GOT3 (cell line): ENCODE measurements around the gene CACNA1C.

Source experiments
- DNase-seq: peaks from one replicate; lab custom pipeline; 2025; ENCODE audit warnings: mixed read lengths; lab: John Stamatoyannopoulos, UW

Gene CACNA1C

DNA sequence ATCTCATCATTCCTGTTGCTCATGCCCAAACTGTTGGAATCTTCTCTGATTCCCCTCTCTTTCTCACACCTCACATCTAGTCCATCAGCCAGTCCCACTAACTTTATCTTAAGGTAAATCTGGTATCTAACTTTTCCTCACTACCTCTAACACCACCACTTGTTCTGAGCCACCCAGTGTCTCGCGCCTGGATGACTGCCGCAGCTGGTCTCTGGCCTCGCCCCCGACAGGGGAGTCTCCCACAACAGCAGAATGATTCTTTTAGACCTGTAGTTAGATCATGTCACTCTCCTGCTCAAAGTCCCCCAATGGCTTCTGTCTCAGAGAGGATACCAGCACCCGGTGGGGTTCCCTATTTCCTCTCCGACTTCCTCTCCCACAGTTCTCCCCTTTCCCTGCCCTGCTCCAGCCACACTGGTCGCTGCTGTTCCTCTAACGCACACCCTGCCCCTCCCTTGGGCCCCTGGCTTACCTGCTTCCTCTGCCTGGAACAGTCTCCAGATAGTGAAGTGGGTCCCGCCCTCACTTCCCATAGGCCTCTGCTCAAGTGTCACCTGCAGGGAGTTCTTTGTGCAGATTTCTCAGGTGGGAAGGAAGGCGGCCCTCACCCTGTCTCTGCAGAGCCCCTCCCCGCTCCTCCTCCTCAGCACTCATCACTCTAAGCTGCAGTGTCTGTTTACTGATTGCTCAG is 403.5 kb downstream of the CACNA1C start:
- no peak for DNase-seq

DNA sequence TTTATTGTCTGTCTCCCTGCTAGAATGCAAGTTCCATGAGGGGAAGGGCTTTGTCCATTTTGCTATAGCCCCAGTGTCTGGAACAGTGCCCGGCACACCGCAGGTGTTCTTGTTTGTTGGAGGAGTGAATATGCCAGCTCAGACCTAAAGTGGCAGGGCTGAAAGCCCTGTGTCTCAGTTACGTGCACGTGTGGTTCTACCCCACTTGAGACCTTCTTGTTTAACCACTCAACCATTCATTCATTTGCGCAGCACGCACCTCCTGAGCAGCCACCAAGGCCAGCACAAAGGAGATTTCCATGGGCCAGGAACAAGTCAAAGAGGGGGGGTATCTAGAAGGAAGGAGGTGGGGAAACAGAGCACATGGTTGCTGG is 404.0 kb downstream of the CACNA1C start:
- DNase-seq: no peak

DNA sequence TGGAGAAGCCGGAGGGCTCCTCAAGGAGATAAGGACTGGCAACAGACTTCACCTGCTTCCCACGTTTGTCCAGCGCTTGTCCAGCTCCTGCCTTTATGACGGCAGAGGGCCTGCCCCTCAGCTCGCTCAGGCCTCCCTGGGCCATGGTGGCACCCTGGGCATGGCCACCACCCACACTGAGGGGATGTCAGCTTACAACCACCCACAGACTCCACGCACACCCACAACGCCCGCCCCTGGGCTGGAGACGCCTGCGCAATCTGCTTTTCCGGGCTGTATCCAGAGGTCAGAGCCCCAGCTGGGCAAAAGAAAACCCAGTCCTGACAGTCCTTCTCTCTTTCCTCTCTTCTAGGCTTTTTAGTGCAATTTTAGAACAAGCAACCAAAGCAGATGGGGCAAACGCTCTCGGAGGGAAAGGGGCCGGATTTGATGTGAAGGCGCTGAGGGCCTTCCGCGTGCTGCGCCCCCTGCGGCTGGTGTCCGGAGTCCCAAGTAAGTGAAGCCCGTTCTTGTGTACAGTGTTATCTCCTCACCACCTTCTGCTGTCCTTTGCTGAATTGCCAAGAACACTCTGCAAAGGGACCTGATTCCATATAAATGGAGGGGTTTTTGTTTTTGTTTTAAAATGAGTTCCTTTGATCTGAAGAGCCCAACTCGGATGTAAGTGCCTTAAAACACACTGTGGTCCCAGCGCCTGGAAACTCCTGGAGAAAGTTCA is 404.6 kb downstream of the CACNA1C start:
- DNase-seq: no peak

DNA sequence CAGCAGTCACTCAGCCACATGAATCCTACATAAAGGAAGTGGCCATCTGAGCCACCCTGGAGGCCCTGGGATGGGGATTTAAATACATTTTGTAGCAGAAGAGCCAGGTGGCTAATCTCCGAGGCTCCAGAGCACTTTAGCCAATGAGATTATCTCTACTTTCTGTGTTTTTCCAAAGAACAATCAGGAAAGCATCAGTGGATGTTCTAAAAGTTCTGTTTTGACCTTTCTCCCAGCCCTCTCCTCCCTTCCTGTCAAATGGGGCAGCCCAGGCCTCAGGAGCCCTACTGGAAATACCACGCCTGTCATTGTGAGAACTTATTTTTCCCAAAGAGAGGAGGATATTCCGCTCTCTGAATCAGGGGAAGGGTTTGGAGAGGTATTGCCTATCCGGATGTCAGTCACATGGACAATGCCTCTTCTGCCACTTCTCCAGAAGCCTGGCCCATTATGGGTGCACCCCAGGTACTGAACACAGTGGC is 405.2 kb downstream of the CACNA1C start:
- no peak for DNase-seq

DNA sequence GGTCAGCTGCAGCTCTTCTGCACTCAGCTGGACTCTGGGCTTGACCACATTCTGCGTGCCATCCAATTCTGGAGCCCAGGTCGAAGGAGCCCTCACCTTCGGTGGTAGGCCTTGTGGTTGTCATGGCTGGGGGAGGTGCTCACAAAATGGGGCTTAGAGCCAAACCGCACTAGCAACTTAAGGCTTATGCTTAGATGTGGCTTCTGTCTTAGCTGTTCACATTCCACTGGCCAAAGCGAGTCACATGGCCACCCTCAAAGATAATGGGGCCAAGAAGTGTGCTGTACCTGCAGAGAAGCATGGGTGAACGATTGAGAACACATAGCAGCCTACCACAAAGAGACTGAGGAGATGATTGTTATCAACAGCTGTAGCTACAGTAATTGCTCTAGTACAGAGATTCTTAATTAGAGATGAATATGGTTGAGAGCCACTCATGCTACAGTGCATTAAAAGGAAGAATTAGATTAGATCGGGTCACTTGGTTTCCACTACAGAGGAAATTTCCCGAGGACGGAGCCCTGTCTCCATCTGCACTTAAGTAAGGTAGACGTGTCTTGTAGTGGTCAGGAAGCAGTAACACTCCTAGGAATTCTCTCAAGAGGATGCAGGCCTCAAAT is 407.4 kb downstream of the CACNA1C start:
- no peak for DNase-seq

DNA sequence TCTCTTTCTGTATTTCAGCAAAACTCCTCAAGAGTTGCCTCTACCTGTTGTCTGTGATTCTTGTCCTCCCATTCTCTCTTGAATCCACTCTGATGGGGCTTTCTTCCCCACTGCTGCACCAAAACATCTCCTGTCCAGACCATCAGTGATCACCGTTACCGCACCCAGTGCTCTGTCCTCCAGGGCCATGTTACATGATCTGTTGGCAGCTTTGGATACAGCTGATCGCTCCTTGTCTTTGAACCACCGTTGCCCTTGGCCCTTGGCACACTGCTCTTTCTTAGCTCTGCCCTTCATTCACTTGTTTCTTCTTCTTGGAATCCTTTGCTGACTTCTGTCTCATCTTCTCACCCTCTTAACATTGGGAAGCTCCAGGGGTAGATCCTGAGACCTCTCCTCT is 408.3 kb downstream of the CACNA1C start:
- DNase-seq: no peak

DNA sequence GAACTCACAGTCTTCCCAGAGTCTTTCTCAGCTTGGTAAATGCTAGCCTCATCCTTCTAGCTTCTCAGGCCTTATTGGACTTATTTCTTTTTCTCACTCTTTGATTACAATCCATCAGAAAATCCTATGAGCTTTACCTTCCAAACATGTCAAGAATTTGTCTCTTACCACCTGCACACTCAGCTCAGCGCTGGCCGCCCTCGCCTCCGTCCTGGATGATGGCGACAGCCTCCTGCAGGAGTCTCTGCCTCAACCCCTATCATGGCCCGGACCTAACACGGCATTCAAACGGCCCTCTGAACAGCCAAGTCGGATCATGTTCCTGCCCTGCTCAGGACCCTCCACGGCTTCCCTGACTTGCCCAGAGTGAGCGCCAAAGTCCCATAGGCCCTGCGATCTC is 408.9 kb downstream of the CACNA1C start:
- DNase-seq: no peak

DNA sequence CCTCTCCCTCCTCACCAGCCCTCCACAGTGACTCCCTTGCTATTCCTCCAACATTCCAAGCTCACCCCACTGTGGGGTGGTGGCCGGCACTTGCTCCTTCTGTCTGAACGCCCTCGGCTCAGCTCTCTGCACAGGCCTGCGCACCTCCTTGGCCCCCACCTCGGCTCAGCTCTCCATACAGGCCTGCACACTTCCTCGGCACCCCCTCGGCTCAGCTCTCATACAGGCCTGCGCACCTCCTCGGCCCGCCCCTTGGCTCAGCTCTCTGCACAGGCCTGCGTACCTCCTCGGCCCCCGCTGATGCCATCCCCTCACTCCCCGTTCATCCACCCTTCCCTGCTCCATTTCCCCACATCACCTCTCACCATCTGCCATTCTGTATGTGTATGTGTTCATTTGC is 409.3 kb downstream of the CACNA1C start:
- DNase-seq: no peak

DNA sequence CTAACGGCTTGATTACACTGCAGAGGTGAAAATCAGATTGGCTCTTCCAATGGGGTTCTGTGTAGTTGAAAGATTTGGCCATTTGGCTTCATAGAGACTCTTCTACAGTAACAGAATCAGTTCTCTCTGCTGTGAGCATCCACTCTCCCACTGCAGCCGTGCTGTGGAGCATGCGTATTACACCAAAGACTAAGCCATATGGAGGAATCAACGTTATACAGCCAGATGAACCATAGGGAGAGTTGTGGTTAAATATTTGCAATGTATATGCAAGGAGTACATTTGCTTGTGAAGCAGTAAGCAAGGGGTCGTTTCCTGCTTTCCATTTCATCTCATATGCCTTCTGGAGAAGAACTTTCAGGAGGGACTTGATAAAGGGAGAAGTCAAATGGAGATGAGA is 410.9 kb downstream of the CACNA1C start:
- no peak for DNase-seq

DNA sequence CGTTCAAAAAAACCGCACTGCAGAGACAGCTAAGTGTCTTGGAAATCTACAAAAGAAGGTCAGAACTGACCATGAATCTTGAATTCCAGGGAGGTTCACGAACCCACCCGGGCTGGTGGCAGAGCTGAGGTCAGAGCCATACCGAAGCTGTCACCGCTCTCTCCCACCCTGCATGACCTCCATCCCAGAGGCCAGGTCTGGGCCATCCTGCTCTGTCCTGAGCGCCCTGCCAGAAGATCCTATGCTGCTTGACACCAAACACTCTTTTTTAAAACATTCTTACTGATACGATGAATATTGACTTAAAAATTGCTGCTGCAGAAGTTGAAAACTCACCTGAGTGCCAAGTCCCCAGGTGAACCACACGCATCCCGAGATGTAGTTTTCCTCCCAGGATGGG is 412.9 kb downstream of the CACNA1C start:
- no peak for DNase-seq

DNA sequence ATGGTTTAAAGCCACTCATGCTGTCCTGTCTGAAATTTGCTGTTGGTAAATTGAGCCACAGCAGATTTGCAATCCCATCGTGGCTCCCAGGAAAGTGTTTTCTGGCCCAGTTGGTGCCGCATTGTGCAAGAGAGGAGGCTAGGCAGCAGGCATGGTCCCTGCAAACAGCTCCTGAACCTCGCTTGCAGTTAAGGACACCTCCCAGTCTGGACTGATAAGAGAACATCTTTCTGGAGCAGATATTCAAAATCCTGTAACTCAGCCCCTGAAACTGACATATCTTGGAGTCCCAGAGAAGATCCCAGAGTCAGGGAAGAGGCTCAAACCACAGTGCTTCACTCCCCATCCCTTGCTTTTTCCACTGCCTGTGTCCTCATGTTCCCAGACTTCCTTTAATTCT is 413.4 kb downstream of the CACNA1C start:
- no peak for DNase-seq

DNA sequence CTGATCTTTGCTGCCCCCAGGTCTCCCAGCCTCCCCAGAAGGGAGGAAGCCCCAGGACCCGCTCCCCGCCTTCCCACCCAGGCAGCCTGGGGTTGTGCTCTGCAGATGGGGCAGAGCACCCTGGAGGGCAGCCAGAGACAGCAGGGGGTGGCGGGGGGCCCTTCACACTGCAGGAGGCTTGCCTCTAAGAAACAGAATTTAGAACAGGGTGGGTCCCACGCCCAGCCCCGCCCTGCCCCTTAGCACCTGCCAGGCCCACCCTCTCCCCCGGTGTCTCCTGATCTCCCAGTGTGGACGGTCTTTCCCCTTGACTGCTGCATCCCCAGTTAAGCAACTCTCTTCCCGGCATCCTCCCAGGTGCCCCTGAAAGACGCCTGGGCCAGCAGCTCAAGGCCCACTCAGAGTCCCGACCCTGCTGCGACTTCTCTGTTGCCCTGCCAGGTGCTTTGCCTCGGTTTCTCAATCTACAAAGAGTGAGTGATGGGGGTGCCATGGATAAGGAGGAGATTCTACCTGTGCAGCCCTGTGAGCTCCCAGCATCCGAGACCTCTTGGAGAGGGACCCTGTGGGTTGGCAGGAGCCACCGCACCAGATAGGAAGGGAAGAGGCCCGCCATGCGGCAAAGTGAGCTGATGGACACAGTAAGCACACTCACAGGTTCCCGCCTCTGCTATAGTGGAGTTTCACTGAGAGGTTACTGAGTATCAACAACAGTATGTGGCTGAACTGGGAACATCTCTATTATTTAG is 414.8 kb downstream of the CACNA1C start:
- DNase-seq: no peak

DNA sequence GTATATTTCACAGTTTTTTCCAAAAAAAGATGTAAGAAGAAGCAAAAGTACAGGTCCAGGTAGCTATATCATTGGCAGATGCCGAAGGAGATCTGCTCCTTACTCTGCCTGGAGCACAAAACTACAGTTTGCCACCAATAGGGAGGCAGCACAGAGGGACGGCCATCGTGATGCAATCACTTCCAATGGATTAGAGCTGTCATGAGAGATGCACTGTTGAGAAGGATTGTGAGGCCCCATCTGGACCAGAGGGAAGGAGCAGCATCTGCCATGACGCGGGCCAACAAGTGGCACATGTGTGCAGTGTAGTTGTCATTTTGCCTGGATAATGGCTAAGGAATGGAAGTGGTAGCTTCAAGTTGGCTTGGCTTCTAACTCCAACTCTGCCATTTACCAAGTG is 423.2 kb downstream of the CACNA1C start:
- no peak for DNase-seq

DNA sequence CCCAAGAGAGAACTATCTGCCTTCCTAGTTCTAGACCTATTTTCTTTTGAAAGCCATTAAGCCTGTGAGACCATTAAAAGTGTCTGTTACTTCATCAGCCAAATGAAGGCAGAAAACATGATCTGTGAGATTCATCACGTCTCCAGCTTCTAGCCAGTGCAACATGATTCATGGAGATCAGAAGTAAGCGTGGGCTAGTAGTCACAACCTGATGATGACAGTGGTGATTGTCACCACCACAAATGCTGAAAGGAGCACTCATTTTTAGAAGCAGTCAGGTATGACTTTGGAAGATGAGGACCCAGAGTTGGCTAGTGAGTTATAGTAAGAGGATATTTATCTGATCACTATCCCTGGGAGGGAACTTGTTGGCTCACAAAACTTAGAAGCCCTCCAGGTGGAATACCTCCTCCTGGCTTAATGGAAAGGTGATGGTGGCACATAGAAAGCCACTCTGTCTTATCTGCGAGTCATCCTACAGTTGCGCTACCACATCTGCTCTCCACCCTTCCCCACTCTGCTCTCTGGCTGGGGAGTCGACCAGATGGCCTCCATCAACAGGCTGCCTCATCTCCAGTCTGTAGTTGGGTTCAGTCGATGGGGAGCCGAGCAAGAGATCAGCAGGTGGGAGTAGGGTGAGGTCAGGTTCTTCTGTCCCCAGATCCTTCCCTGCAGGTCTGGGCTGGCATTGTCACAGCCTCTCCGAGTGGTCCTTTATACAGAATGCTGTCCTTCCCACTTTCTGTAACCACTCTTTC is 424.4 kb downstream of the CACNA1C start:
- no peak for DNase-seq

DNA sequence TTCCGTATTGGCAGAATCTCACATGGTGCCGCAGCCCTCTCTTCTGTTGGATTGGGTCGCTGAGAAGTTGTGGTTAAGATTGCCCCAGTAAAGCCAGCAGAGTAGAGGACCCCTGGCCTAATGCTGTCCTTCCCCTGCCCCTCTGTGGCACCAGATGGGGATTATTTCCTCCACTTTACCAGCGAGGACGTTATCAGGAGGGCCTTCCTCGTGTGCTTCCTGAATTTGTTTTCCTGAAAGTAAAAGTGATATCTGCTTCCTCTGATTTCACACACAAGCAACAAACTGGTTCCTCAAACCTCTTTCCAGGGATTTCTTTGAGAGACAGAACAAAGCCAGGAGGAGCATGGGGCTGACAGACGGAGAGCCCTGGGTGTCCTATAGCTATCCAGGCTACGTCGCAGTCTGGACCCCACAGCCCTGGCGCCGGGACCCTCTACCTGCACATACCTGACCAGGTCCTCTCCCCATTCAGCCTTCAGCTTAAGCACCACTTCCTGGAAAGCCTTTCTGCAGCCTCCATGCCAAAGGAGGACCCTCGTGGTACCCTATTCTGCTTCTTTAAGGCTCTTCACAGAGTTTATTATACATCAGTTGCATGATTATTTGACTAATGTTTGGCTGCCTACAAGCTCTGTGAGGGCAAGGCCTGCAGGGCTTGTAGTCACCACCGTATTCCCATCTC is 427.2 kb downstream of the CACNA1C start:
- no peak for DNase-seq

DNA sequence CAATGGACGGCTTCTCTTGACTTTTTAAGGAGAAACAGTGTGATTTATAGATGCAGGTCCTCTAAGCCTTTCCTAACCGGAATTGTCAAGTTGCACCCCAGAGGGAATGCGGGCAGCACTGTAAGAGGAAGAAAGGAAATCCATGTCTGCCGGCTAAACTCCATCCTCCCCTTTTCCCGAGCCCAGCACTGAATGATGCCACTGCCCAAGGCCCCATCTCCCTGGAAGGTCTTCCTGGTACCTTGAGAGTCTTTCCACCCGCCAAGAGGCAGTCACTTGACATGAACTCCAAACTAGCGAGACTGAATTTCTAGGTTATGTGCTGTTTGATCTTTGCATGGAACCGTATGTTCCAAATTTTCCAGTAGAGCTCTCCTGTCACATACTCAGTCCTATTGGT is 428.6 kb downstream of the CACNA1C start:
- no peak for DNase-seq

DNA sequence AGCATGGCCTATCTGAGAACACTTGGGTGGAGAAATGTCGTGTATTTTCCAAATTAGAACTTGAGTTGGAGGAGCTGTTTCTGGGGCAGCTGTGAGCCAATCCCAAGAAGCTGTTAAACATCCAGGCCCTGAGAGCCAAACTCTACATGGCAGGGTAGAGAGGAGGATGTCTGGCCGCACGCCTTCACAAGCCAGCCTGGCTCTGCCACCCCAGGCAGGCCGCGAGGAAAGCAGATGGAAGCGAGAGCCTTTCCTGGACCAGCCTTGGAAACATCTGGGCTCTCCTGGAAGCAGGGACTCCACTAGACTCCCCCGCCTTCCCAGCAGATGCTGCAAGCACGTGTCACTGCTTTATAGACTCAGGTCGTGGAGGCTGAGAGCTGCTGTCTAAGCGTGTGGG is 429.2 kb downstream of the CACNA1C start:
- no peak for DNase-seq

DNA sequence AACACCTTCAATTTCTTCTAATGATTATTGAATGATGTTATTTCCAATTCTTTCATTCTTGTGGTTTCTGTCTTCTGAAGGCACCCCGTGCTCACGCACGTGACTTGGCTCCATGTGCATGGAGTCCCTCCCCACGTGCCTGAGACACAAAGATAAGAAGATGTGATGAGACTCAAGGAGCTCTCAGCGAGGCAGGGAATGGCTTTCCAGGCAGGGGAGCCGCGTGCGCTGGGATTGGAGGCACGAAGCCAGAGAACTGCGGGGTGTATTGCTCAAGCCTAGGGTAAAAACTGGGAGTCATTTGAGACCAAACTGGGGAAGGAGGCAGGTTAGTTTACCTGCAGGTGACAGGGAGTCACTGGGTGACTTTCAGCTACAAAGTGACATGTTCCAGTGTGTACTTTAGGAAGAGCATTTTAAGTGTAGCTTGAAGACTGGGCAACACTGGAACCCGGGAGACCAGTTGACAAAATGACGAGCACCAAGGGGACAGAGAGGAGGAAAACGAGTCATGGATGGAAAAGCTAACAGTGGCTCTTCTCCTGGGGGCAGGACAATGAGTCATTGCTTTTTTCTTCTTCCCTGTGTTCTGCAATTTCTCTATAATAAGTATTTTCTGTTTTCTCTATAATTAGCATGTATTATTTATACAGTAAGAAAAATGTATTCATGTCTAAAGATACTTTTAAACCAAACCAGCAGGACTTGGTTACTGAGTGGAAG is 430.3 kb downstream of the CACNA1C start:
- no peak for DNase-seq

DNA sequence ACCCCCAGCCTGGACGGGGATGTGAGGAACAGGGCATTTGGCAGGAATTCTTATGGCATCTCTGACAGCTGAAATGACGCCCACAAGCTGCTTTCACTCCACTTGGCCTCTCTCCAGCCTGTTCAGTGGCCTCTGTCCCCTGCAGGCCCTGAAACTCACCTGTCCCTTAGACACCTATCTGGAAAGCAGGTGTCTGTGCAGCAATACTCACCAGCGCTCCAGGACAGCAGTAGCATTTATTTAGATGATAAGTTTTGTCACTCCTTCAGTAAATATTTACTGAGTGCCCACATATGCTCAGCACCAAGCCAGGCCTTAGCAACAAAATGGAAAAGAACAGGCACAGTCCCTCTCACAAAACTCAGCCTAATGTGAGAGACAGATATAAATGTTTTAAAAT is 430.9 kb downstream of the CACNA1C start:
- no peak for DNase-seq

DNA sequence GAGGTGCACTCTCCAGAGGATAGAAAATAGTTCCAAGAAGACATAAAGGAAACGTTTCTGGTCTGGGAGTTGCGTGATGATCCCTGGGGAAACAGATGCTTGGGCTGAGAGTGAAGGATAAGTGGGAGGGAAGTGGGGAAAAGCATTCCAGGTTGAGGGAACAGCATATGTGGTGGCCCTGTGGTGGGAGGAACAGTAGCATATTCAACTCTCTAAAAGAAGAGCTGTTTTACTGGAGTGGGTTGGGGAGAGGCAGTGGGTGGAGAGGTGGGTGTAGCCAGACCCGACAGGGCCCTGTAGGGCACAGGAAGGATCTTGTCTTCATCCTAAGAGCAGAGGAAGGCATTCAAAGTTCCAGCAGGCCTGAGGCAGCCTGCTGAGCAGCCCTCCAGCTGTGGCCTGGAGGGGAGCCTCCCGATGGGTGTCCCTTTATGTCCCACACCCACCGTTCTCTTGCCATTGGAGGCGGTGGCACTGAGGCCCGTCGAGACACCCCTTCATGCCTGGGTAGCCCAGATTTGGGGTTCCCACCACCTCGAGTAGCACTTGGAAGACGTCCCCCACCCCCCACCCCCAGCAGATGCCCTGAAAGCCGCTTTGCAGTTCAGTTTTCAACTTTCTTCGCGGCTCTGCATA is 431.5 kb downstream of the CACNA1C start:
- DNase-seq: no peak
